Esophagus muscularis mucosa (tissue), 4 donors: ENCODE results near the gene AK5. TPM values are rescaled to one million over a fixed set of nuclear protein-coding genes. Genes with fewer than 3 reads are reported as not detected.

Experiments used
- DNase-seq: peaks from one replicate; pipeline ENCODE4 v3.0.0-alpha.2; 2017; ENCODE audit errors: extremely low spot score
- H3K27ac ChIP-seq, 4 donors: fragments of 200-600 bp; sonication (generic); replicated peaks in 1 of 4; 1 replicate in 3 of 4; 2 replicates in 1 of 4; pipeline ENCODE4 v1.5.1; 2016 to 2019; ENCODE audit warnings: mild to moderate bottlenecking in 1 of 4
- H3K27me3 ChIP-seq, 4 donors: fragments of 200-600 bp; sonication (generic); one replicate each; pipeline versions ENCODE4 v1.5.1 to v1.6.0; 2016 to 2019
- H3K36me3 ChIP-seq, 4 donors: fragments of 200-600 bp; sonication (generic); one replicate each; pipeline ENCODE4 v1.5.1; 2016 to 2019
- H3K4me1 ChIP-seq, 4 donors: fragments of 200-600 bp; sonication (generic); one replicate each; pipeline ENCODE4 v1.5.1; 2016 to 2019
- H3K4me3 ChIP-seq, 4 donors: fragments of 200-600 bp; sonication (generic); 1 replicate in 2 of 4; 2 replicates in 2 of 4; pipeline ENCODE4 v1.5.1; 2016 to 2019; ENCODE audit warnings: mild to moderate bottlenecking in 4 of 4, moderate library complexity in 1 of 4
- H3K9me3 ChIP-seq, 4 donors: fragments of 200-600 bp; sonication (generic); 1 replicate in 3 of 4; 2 replicates in 1 of 4; pipeline ENCODE4 v1.5.1; 2016 to 2019
- EP300 ChIP-seq: sonication (generic); formaldehyde crosslinking; IDR thresholded peaks from one replicate; pipeline ENCODE4 v1.6.1; 2017; ENCODE audit warnings: antibody characterized with exemption
- POLR2A ChIP-seq: fragments of 450-650 bp; IDR thresholded peaks from one replicate; pipeline ENCODE4 v1.6.1; 2017; ENCODE audit warnings: antibody characterized with exemption, moderate library complexity, mild to moderate bottlenecking, low read depth
- POLR2AphosphoS5 ChIP-seq, 2 donors: sonication (generic); formaldehyde crosslinking; IDR thresholded peaks; one replicate each; pipeline ENCODE4 v1.6.1; 2017; ENCODE audit warnings: antibody characterized with exemption in 2 of 2
- WGBS: methylation state at CpG from one replicate; pipeline ENCODE4 v1.1.5; 2018; 5-methylcytosine and 5-hydroxymethylcytosine counted together
- intact Hi-C: fragments of 100-400 bp; cut with DNase I; formaldehyde crosslinking; loops from one replicate; pipeline ENCODE4 v1.15.1; 2023
- total RNA-seq, 4 donors: library from RNA; depleted of rRNA; stranded (reverse); fragments of >200 nt; gene quantifications; one replicate each; pipeline versions ENCODE4 v1.1.0 to v1.2.1, GENCODE V29; 2016
- TF ChIP-seq, protein P1 (sequence below), 3 experiments: fragments of 200-600 bp in 2 of 3; fragments of 450-650 bp in 1 of 3; sonication (generic) in 2 of 3; IDR thresholded peaks; one replicate each; pipeline ENCODE4 v1.5.1; 2017 to 2019; ENCODE audit warnings: antibody characterized with exemption in 3 of 3, mild to moderate bottlenecking in 2 of 3, moderate library complexity in 1 of 3

Gene AK5
- total RNA-seq, 4 donors from 2014 or later = 0.97 to 2.5 (median 2.0) TPM

GRCh38 chr1:77475641-77476040 is 193.8 kb downstream of the AK5 start:
- Histone ChIP-seq H3K27me3 (no peaks in the 10 kb centered on the region), H3K4me3 (no peak overlapping the region), H3K9me3 (peaks cover 0 to 4% (median 0%) of the 10 kb centered on the region in 4 donors), H3K27ac (no peak overlapping the region), H3K4me1 (peaks cover 0 to 8% (median 2%) of the 10 kb centered on the region in 4 donors), H3K36me3 (no peaks in the 10 kb centered on the region)
- 44% methylated on average over 1 of the region's 1 CpG for WGBS
- DNase-seq = no peak
- intact Hi-C loops = no loop called here
- TF ChIP-seq, protein P1, sequence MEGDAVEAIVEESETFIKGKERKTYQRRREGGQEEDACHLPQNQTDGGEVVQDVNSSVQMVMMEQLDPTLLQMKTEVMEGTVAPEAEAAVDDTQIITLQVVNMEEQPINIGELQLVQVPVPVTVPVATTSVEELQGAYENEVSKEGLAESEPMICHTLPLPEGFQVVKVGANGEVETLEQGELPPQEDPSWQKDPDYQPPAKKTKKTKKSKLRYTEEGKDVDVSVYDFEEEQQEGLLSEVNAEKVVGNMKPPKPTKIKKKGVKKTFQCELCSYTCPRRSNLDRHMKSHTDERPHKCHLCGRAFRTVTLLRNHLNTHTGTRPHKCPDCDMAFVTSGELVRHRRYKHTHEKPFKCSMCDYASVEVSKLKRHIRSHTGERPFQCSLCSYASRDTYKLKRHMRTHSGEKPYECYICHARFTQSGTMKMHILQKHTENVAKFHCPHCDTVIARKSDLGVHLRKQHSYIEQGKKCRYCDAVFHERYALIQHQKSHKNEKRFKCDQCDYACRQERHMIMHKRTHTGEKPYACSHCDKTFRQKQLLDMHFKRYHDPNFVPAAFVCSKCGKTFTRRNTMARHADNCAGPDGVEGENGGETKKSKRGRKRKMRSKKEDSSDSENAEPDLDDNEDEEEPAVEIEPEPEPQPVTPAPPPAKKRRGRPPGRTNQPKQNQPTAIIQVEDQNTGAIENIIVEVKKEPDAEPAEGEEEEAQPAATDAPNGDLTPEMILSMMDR (IDR thresholded peaks at IDR 0.05) = no peak
- TF ChIP-seq EP300 (no peak), POLR2A (no peak), POLR2AphosphoS5 (IDR thresholded peaks at IDR 0.05) (no peak)

DNA sequence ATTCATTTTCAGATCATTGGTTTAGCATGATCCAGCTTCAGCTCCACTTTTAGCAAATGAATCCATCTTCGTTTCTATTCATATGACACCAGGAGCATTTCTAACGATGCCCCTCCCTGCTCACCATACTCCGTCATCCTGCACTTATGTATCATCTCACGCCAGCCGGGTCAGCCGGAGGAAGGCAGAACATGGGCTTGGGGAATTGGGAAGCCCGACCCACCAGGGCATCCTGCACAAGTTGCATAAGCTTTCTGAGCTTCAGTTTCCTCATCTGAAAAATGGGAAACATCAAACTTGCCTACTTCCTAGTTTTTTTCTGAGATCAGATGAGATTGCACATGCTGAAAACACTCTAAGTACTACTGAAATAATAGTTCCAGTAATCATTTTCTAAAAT is 194.7 kb downstream of the AK5 start:
- no peaks in the 10 kb centered on the region for H3K27me3 ChIP-seq
- H3K36me3 ChIP-seq = no peaks in the 10 kb centered on the region
- H3K4me1 ChIP-seq = peaks cover 0 to 8% (median 2%) of the 10 kb centered on the region in 4 donors
- no peak for TF ChIP-seq POLR2AphosphoS5 (IDR thresholded peaks at IDR 0.05)
- no peak for TF ChIP-seq POLR2A
- TF ChIP-seq EP300 = no peak
- TF ChIP-seq, protein P1 (IDR thresholded peaks at IDR 0.05) = no peak
- H3K27ac ChIP-seq = no peak overlapping the region
- intact Hi-C loops = no loop called here
- WGBS = 79% methylated on average over 7 of the region's 7 CpGs
- no peak overlapping the region for H3K4me3 ChIP-seq
- H3K9me3 ChIP-seq = peaks cover 0 to 4% (median 0%) of the 10 kb centered on the region in 4 donors
- DNase-seq = no peak

- H3K36me3 ChIP-seq = no peaks in the 10 kb centered on the region
- WGBS = 74% methylated on average over 1 of the region's 1 CpG
- H3K27me3 ChIP-seq = no peaks in the 10 kb centered on the region
- no peaks in the 10 kb centered on the region for H3K9me3 ChIP-seq
- TF ChIP-seq EP300 (no peak), POLR2AphosphoS5 (IDR thresholded peaks at IDR 0.05) (no peak)
- no peak overlapping the region for H3K4me3 ChIP-seq
- no peak overlapping the region for H3K27ac ChIP-seq
- intact Hi-C loops = no loop called here
- no peak for DNase-seq
- H3K4me1 ChIP-seq = no peaks in the 10 kb centered on the region
Observed at GRCh38 chr1:77484334-77484733, 202.5 kb downstream of the AK5 start.

- DNase-seq = no peak
- no peak overlapping the region for H3K4me3 ChIP-seq
- no peaks in the 10 kb centered on the region for H3K36me3 ChIP-seq
- H3K9me3 ChIP-seq = no peaks in the 10 kb centered on the region
- TF ChIP-seq POLR2AphosphoS5 (IDR thresholded peaks at IDR 0.05) = no peak
- TF ChIP-seq, protein P1 (IDR thresholded peaks at IDR 0.05) = no peak
- no peak for TF ChIP-seq POLR2A
- no peak for TF ChIP-seq EP300
- no peaks in the 10 kb centered on the region for H3K4me1 ChIP-seq
- intact Hi-C loops = no loop called here
- WGBS = 43% methylated on average over 2 of the region's 2 CpGs
- no peak overlapping the region for H3K27ac ChIP-seq
- no peaks in the 10 kb centered on the region for H3K27me3 ChIP-seq
Observed at GRCh38 chr1:77484926-77485325, 203.1 kb downstream of the AK5 start.

DNA sequence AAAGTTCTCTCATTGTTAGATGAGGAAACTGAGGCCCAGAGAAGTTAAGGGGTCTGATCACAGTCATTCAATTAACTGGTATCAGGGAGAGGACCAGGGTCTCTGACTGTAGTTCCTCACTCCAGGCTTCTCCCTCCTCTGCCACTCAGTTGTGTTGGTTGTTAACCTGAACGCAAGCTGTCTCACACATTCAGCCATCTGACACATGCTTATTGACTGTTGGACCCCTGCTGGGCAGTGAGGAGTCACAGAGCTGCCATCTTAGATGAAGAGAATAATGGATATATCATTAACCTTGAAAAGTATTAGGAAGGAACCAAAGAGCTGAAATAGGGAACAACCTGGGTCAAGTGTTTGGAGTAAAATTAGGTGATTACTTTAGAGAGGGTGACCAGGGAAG is 205.8 kb downstream of the AK5 start:
- no peak for DNase-seq
- no peak overlapping the region for H3K27ac ChIP-seq
- H3K27me3 ChIP-seq = no peaks in the 10 kb centered on the region
- no peak for TF ChIP-seq POLR2AphosphoS5 (IDR thresholded peaks at IDR 0.05)
- TF ChIP-seq EP300 = no peak
- no peak for TF ChIP-seq POLR2A
- TF ChIP-seq, protein P1 (IDR thresholded peaks at IDR 0.05) = no peak
- no peak overlapping the region for H3K4me3 ChIP-seq
- WGBS = 100% methylated on average over 1 of the region's 1 CpG
- no peaks in the 10 kb centered on the region for H3K9me3 ChIP-seq
- no peaks in the 10 kb centered on the region for H3K36me3 ChIP-seq
- intact Hi-C loops = no loop called here
- no peaks in the 10 kb centered on the region for H3K4me1 ChIP-seq
